ENCODE data around the gene SEMA4A. TPM values are rescaled to one million over a fixed set of nuclear protein-coding genes. Genes with fewer than 3 reads are reported as not detected.
"Not testable (repeated sequence)": the region's sequence is repeated elsewhere in the genome, so short reads cannot be mapped to it uniquely, and the experiment has no call there.

SEMA4A gene
- 10.5 and 12.4 TPM in 2 replicates for total RNA-seq

DNA sequence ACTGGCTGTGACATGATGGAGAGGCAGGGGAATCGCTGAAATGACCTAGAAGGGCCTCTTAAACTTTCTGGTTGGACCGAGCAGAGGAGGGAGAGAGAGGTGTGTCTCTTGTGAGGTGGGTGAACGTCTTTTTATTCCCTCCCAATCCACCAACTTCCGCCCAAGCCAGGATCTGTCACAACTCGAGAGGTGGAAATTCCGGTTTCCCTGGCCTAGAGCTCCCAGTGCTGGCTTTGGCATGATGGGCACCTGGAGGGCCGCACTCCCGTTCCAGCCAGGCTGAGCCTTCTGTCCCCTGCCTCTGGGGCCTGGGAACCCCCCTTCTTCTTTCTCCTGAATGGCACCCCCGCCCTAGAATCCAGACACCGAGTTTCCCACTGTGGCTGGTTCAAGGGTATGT is at the start of gene SEMA4A:
Gene SEMA4A, plus strand, starts transcription at position 224 of the 400 bp plus-strand sequence. CDS start 994 bp downstream, outside the sequence.
- intact Hi-C loops (cut with micrococcal nuclease) = no loop called here

DNA sequence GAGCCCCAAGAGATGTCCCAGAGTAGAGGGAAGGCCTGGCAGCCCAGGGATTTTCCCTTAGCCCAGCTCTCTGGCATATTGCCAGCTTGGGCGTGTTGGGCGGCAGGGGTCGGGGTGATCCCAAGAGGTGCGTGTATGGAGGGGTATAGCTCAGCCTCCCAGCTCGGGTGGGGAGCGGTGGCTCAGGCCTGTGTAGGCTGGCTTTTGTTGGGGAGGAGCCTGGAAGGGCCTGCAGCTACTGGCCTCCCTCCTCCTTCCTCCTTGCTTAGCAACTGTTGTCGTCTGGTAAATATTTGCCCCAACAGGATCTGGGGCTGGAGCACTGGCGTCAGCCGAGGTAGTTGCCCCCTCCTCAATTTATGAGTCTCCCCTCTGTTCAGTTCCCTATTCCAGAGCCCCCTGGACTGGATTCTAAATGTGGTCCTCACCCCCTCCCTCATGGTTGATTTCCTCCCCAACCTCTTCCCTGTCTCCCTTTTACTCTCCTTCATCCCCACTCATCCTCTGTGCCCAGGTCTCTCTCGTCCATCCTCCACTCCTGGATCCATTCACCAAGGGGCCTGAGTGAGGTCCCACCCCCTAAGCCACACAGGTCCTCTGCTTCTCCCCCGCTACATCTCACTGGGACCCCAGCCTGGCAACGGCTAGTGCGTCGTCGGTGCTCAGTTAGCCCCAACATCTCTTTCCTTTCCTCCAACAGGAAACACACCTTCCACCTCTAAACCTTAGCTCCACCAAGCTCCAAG is 49.1 kb upstream of the SEMA4A start:
- intact Hi-C loops (cut with micrococcal nuclease) = no loop called here

DNA sequence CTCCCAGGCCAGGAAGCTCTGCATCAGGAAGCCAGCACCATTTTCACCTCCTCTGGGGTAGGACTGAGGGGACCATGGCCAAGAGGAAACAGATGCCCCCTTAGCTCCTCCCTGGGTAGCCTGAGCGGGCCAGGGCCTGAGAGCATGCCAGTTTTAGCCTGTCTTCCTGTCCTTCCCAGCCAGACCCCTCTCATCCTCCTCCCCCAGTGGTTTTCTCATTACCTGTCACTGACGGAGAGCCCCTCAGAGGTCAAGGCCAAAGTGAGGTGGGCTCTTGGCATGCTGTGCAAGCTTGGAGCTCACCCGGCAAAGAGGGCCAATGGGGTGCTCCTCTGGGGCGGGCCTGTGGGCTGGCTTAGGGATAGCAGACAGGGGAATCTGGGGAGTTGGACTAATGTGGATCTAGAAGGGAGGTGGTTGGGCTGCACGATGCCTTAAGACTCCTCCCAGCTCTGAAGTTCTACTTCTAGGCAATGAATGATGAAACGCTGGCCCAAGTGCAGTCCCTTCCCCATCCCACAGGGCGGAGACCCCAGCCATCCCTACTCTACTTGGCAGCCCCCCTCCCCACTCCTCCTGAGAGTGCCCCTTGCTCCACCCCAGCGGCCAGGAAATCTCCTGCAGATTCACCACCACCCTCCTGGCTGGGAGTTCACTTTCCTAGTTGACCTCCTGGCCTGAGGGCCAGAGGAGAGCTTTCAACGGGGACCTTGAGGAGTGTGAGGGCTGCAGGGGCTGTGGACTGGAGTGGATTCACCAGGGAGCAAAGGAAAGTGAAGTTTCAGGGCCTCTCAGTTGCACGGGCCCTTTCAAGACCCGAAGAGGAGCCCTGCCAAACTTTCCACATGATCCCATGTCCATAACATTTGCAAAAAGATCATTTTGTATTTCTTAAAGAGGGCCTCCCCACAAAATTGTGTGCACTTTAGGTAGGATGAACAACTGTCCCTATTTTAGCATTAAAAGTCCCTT is 48.2 kb upstream of the SEMA4A start:
- intact Hi-C loops (cut with micrococcal nuclease) = no loop called here

DNA sequence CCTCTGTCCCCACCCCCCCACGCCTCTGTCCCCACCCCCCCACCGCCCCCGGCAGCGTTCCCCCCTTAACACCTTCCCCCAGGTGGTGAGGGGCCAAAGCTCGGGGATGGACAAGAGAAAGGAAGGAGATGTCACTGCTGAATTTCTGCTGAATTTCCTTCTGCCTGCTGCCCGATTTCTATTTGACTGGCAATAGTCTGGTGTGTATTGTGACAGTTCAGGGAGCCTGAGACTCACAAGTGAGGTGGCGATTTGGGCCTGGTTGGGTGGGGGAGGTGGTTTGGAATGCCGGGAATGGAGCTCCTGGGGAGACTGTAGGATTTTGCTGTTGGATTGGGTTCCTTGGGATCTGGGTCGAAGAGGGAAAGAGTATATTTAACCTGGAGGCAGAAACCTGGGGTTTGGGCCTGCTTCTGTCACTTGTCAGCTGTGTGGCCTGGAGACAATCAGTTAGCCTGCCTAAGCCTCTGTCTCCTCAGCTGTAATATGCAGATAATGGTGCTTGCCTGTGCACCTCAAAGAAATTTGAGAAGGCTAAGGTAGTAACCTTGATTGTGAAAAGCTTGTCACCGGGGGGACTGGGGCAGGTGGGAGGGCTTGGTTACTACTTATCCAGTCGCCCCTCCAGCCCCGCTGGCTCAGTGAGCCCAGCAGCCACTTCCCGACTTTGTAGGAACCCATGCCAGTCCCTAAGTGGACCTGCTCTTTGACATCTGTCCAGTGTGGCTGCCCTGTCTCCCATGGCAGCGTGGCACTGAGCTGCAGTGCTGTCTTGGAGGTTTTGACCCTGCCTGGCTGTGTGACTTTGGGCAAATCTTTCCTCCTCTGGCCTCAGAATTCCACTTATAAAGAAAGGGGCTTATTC is 46.5 kb upstream of the SEMA4A start:
- intact Hi-C loops (cut with micrococcal nuclease) = loop anchor here (1.0 kb wide), 3 partner anchors 7 to 20 kb away; partner anchors contain the start of gene LMNA

DNA sequence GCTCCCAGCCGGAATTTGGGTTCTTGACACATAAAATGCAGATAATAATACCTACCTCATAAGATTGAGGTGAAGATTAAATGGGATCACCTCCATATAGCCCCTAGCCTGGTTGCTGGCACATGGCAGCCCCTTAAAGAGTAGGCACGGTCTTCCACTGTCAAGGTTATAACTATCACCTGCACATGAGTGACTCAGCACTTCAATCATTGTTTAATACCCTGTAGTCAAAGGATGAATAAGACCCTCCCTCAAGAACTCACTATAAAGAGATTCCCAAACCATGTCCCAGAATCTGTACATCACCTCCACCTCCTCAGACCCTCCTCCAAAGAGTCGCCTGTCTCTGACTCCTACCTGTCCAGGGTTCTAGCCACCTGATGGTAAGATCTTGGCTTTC is 45.3 kb upstream of the SEMA4A start:
- intact Hi-C loops (cut with micrococcal nuclease) = no loop called here

DNA sequence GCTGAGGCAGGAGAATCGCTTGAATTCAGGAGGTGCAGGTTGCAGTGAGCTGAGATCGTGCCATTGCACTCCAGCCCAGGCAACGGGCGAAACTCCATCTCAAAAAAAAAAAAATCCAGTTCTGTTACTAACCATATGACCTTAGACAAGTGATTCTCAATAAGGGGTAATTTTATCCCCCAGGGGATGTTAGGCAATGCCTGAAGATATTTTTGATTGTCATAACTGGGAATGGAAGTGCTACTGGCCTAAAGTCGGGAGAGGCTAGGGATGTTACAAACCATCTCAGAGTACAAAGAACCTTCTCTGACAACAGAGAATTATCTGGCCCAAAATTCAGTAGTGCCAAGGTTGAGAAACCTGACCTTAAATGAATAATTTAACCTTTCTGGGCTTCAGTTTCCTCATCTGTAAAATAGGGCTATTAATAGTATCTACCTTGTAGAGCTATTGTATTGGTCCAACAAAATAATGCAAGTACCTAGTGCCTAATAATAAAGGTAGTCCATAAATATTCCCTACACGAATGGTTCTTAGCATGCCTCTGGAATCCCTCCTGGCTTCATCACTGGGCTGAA is 44.6 kb upstream of the SEMA4A start:
- intact Hi-C loops (cut with micrococcal nuclease) = no loop called here

DNA sequence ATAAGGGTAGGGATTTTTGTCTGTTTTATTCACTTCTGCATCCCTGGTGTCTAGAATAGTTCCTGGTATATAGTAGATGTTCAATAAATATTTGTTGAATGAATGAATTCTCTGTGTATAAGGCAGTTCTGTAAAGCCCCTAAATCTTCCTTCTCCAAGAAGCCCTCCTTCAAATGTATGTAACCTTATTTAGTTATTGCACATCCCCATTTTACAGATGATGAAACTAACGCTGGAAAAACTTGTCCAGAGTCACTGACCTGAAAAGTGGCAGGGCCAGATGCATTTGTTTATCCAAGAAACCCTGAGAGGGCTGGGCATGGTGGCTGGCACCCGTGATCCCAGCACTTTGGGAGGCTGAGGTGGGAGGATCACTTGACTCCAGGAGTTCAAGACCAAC is 43.1 kb upstream of the SEMA4A start:
- intact Hi-C loops (cut with micrococcal nuclease) = no loop called here

DNA sequence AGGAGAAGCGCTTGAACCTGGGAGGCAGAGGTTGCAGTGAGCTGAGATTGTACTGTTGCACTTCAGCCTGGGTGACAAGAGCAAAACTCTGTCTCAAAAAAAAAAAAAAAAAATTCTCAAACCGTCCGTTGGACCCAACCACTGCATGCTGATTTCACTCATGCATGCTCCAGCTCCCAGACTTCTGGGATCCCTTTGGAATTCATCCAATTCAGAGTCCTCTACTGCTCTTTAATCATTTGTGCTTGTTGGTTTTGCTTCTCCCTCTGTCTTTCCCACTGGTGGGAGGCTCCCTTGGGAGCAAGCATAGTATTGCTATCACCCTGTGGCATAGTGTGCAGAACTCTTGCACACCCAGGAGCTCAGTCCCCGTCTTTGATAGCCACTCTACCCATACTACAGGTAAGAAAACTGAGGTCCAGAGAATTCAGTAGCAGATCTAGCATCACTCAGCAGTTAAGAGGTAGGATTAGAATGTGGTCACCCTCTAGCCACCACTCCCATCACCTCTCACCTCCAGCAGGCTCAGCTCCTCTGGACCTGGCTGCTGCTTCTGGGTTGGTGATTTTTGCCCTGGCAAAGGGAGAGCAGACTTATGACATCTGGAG is 41.9 kb upstream of the SEMA4A start:
- intact Hi-C loops (cut with micrococcal nuclease) = no loop called here

DNA sequence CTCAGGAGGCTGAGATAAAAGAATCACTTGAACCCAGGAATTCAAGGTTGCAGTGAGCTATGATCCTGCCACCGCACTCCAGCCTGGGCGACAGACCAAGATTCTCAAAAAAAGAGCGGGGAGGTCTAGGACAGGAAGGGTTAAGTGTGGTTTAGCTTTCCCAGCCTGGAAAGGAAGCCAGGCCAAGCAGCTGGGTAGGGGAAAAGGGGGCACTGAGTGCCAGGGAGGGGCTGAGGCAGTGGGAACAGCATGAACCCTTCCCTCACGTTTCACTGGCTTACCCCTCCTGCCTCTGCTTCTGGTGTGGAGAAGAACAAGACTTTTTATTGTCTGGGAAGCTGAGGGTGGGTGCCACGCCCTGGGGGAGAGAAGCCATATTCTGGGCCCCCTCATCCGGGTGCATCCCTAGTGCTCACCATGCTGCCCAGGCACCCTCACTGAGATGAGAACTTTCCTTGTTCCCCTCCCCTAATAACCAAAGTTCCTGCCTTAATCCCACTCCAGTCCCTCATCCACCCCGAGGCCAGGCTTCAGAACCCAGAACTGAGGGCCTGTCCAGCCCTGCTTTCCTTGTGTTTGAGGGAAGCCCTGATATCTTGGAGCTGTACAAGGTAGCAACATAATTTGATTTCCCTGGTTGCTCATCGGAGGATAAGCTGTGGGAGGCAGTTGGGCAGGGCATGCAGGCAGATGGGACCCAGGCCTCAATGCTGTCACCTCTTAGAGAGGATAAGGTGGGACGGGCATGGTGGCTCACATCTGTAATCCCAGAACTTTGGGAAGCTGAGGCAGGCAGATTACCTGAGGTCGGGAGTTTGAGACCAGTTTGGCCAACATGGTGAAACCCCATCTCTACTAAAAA is 40.9 kb upstream of the SEMA4A start:
- intact Hi-C loops (cut with micrococcal nuclease) = no loop called here

DNA sequence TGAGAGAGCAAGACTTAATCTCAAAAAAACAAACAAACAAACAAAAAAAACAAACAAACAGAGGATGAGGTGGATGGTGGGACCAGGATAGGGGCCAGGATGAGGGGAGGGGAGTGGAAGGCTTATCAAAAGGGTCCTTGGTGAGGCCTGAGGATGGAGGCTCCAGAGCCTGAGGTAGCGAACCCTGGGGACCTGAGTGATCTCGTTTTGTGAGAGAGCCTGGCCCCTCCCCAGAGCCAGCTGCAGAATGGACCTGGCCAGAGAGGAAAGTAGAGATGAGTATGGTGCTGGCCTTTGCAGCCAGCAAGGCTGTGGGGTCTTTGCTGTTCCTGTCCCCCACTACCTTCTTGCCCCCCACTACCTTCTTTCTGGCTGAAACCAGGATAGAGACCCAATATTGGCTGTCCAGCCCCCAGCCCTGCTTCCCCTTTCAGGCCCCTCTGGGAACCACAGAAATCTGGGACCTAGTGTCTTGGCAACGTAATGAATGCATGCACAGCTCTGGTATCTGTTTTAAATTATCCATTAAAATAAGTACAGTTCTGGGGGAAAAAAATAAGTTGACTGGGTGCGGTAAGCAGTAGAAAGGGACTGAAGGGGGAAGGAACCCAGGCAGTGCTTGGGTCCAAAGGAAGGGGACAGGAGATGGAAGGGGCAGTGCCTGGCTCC is 40.0 kb upstream of the SEMA4A start:
- intact Hi-C loops (cut with micrococcal nuclease) = no loop called here

DNA sequence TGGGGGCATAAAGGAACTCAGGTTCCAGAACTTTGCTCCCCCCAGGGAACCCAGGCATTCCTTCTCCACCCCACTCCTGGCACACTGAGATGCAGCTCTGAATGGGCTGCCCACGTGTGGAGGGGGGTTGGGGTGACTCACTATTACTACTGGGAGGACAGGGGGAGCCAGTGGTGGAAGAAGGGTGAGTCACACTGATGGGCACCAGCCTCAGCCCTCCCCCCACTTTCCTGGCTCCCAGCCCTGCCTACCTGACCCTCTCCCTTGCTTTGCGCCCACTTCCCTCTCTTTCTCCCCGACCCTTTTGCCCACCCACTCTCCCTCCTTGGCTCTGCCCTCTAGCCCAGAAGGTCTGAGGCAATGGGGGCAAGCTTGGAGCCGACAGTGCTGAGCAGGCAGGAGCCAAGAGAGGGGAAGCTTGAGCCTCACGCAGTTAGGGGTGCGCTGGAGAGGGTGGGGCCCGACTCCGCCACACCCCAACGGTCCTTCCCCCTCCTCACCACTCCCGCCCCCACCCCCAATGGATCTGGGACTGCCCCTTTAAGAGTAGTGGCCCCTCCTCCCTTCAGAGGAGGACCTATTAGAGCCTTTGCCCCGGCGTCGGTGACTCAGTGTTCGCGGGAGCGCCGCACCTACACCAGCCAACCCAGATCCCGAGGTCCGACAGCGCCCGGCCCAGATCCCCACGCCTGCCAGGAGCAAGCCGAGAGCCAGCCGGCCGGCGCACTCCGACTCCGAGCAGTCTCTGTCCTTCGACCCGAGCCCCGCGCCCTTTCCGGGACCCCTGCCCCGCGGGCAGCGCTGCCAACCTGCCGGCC is 39.1 kb upstream of the SEMA4A start, which contains the start of gene LMNA:
Gene LMNA, plus strand, starts transcription at position 611 of the 818 bp plus-strand sequence. CDS start 208 bp downstream, outside the sequence.
- intact Hi-C loops (cut with micrococcal nuclease) = loop anchor here (1.0 kb wide), 2 partner anchors 8 to 13 kb away; no protein-coding TSS in a partner anchor

DNA sequence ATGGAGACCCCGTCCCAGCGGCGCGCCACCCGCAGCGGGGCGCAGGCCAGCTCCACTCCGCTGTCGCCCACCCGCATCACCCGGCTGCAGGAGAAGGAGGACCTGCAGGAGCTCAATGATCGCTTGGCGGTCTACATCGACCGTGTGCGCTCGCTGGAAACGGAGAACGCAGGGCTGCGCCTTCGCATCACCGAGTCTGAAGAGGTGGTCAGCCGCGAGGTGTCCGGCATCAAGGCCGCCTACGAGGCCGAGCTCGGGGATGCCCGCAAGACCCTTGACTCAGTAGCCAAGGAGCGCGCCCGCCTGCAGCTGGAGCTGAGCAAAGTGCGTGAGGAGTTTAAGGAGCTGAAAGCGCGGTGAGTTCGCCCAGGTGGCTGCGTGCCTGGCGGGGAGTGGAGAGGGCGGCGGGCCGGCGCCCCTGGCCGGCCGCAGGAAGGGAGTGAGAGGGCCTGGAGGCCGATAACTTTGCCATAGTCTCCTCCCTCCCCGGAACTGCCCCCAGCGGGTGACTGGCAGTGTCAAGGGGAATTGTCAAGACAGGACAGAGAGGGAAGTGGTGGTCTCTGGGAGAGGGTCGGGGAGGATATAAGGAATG is 38.4 kb upstream of the SEMA4A start:
- intact Hi-C loops (cut with micrococcal nuclease) = loop anchor here (1.0 kb wide), 2 partner anchors 9 to 12 kb away; no protein-coding TSS in a partner anchor

DNA sequence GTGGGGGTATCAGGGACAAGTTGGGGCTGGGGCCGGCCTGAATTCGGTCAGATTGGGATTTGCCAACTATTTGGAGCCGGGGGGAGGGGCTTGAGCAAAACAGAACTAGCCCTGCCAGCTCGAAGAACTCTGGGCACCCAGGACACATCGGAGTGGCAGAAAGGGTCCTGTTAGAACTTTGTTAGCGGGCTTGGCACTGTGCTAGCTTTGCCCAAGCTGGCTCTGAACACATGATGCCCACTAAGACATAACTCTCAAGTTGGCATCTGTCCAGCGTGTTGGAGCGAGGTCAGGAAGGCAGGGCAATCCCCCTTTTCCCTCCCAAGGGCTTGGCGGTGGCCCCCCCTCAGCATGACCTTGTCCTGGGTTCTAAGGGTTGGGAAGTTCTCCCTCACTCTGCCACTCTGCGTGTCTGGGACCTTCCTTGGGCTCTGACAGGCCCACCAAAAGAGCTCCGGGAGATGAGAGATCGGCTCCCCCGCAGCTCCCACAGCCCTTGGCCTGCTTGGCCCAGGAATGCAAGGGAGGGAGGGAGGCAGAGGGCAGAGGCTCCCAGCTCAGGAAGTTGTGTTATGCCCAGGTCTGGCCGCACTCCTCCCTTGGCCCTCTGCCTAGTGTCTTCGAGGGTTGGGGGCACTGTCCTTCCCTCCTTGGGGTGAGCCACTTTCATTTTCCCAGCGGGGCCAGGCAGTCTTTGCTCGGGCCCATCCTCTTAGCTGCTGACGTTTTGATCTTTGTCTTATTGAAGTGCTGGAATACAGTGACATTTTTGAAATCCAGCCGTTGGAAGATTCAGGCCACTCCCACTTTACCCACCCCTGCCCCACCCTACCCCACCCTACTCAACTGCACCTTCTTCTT is 37.6 kb upstream of the SEMA4A start:
- intact Hi-C loops (cut with micrococcal nuclease) = no loop called here

DNA sequence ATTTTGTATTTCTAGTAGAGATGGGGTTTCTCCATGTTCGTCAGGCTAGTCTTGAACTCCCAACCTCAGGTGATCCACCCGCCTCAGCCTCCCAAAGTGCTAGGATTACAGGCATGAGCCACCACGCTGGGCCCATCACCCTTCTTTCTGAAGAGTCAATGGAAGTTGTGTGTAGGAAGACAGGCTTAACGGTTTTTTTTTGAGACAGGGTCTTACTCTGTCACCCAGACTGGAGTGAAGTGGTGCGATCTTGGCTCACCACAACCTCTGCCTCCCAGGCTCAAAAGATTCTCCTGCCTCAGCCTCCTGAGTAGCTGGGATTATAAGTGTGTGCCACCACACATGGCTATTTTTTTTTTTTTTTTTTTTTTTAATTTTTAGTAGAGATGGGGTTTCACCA is 36.7 kb upstream of the SEMA4A start:
- intact Hi-C loops (cut with micrococcal nuclease) = not testable (repeated sequence)

DNA sequence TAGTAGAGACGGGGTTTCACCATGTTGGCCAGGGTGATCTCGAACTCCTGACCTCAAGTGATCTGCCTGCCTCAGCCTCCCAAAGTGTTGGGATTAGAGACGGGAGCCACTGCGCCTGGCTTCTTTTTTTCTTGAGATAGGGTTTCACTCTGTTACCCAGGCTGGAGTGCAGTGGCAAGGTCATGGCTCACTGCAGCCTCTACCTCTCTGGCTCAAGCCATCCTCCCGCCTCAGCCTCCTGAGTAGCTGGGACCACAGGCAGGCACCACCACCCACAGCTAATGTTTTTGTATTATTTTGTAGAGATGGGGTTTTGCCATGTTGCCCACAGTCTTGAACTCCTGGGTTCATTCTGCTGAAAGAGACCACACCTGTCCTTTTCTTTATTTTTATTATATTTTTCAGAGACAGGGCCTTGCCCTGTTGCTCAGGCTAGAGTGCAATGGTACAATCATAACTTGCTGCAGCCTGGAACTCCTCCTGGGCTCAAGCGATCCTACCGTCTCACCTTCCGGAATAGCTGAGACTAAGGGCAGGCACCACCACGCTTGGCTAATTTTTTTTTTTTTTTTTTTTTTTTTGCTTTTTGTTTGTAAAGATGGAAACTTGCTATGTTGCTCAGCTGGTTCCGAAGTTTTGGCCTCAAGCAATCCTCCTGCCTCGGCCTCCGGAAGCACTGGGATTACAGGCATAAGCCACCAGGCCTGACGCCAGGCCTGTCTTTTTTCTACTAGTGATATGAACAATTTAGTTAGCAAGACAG is 35.8 kb upstream of the SEMA4A start:
- intact Hi-C loops (cut with micrococcal nuclease) = no loop called here

All from T-helper 2 cell treated with Interferon-gamma antibody and Interleukin-4, amounts not matched to agents 100 ng/mL and 5 ng/mL, for 36 hours (primary cell).